Mucosa of rectum (tissue), 2 donors: ENCODE data around the gene CNNM1.

Experiments used
- H3K27ac ChIP-seq, 2 donors: one replicate each; pipeline ENCODE4 v1.7.0; 2013; ENCODE audit warnings: inconsistent platforms in 2 of 2, low read depth in 2 of 2, low read length in 2 of 2
- H3K27me3 ChIP-seq, 2 donors: one replicate each; pipeline ENCODE4 v1.7.0; 2013; ENCODE audit warnings: low read length in 2 of 2; ENCODE audit not compliant: control insufficient read depth in 2 of 2, insufficient read depth in 2 of 2
- H3K36me3 ChIP-seq, 2 donors: one replicate each; pipeline ENCODE4 v1.7.0; 2013; ENCODE audit warnings: low read length in 2 of 2; ENCODE audit not compliant: control insufficient read depth in 2 of 2, insufficient read depth in 2 of 2
- H3K4me1 ChIP-seq, 2 donors: one replicate each; pipeline ENCODE4 v1.7.0; 2013; ENCODE audit warnings: low read length in 2 of 2, mild to moderate bottlenecking in 1 of 2; ENCODE audit not compliant: control insufficient read depth in 2 of 2, insufficient read depth in 2 of 2
- H3K4me3 ChIP-seq, 2 donors: one replicate each; pipeline ENCODE4 v1.7.0; 2013; ENCODE audit warnings: low read length in 2 of 2
- H3K9ac ChIP-seq, 2 donors: one replicate each; pipeline ENCODE4 v1.7.0; 2013; ENCODE audit warnings: low read length in 2 of 2, low read depth in 1 of 2, mild to moderate bottlenecking in 1 of 2
- H3K9me3 ChIP-seq, 2 donors: one replicate each; pipeline ENCODE4 v1.7.0; 2013; ENCODE audit warnings: low read length in 2 of 2; ENCODE audit not compliant: control insufficient read depth in 2 of 2
- donor health status: healthy.
- donor health status: Normal muscosa, but diverticular disease.

Gene CNNM1

DNA sequence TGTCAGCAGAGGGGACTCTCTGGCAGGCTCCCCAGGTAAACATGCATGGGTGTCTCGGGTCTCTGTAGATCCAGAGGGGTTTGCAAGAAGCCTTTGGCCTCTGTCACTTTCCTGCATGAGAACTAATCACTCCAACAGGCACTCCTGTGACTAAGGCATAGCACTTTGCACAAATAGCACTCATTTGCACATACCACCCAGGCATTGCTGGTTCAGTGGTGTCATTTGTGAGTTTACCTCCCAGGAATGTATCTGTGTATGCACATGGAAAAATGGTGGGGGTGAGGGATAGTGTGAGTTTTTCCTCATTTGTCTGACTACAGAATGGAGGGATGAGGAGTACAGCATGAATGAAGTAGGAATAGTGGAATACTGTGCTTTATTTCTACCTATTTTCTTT lies 39.5 kb downstream of the CNNM1 start:
- Histone ChIP-seq H3K27me3 (peaks cover 7 to 17% of the 10 kb centered on the region in 2 donors), H3K9me3 (no peaks in the 10 kb centered on the region), H3K4me3 (no peak overlapping the region), H3K36me3 (no peaks in the 10 kb centered on the region), H3K9ac (no peak overlapping the region), H3K27ac (no peak overlapping the region), H3K4me1 (peaks cover 0 to 3% of the 10 kb centered on the region in 2 donors)

DNA sequence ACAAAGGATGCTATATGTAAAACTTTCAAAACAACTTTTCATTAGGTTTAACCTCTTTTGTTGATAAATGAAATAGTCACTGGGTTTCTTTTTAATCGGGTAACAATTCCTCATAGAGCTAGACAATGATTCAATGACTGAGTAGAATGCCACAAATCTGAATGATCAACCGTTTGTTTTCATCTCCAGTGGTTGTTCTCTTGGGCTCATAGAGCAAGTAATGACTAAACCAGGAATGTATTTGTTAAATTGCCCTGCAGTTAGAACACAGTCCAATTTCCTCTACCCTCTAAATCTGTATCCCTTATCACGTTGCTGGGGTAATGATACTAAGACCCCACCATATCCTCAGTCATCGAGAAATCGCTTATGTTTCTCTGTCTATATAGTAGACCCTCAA lies 40.0 kb downstream of the CNNM1 start:
- no peak overlapping the region for H3K9ac ChIP-seq
- H3K27ac ChIP-seq: no peak overlapping the region
- peaks cover 7 to 17% of the 10 kb centered on the region in 2 donors for H3K27me3 ChIP-seq
- no peaks in the 10 kb centered on the region for H3K9me3 ChIP-seq
- no peak overlapping the region for H3K4me3 ChIP-seq
- peaks cover 0 to 3% of the 10 kb centered on the region in 2 donors for H3K4me1 ChIP-seq
- no peaks in the 10 kb centered on the region for H3K36me3 ChIP-seq

- H3K4me3 ChIP-seq: no peak overlapping the region
- no peaks in the 10 kb centered on the region for H3K9me3 ChIP-seq
- H3K27ac ChIP-seq: no peak overlapping the region
- H3K27me3 ChIP-seq: peaks cover 7 to 17% of the 10 kb centered on the region in 2 donors
- no peak overlapping the region for H3K9ac ChIP-seq
- peaks cover 0 to 3% of the 10 kb centered on the region in 2 donors for H3K4me1 ChIP-seq
- H3K36me3 ChIP-seq: no peaks in the 10 kb centered on the region
Measured at GRCh38 chr10:99369551-99369950, 40.4 kb downstream of the CNNM1 start.

GRCh38 chr10:99370993-99371392 lies 41.8 kb downstream of the CNNM1 start:
- H3K36me3 ChIP-seq: no peaks in the 10 kb centered on the region
- no peak overlapping the region for H3K9ac ChIP-seq
- peaks cover 0 to 3% of the 10 kb centered on the region in 2 donors for H3K4me1 ChIP-seq
- H3K9me3 ChIP-seq: no peaks in the 10 kb centered on the region
- H3K27ac ChIP-seq: no peak overlapping the region
- no peak overlapping the region for H3K4me3 ChIP-seq
- H3K27me3 ChIP-seq: peaks cover 7 to 17% of the 10 kb centered on the region in 2 donors

- H3K27me3 ChIP-seq: peaks cover 7 to 11% of the 10 kb centered on the region in 2 donors
- H3K27ac ChIP-seq: no peak overlapping the region
- no peaks in the 10 kb centered on the region for H3K36me3 ChIP-seq
- H3K9me3 ChIP-seq: no peaks in the 10 kb centered on the region
- H3K9ac ChIP-seq: no peak overlapping the region
- peaks cover 0 to 3% of the 10 kb centered on the region in 2 donors for H3K4me1 ChIP-seq
- no peak overlapping the region for H3K4me3 ChIP-seq
Measured at GRCh38 chr10:99372546-99373271, 43.6 kb downstream of the CNNM1 start.

DNA sequence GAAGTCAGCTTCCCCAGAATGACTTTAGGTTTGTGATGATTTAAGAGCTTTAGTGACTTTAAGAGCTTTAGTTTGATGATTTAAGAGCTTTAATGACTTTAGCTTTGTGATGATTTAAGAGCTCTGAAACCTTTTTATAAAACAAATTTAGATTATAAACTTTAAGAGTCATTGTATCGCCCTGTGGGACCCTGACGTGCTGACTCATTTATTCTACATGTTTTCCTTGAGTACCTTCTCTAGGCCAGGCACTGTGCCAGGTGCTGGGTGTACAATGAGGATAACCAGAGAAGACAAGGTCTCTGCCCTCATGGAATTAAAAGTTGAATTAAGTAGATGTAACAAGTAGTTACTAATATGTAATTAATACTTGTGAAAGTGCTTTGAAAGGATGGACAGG lies 45.4 kb downstream of the CNNM1 start:
- Histone ChIP-seq H3K36me3 (no peaks in the 10 kb centered on the region), H3K27me3 (peaks cover 4 to 11% of the 10 kb centered on the region in 2 donors), H3K4me1 (peaks cover 0 to 3% of the 10 kb centered on the region in 2 donors), H3K9me3 (no peaks in the 10 kb centered on the region), H3K27ac (no peak overlapping the region), H3K9ac (no peak overlapping the region), H3K4me3 (no peak overlapping the region)

GRCh38 chr10:99374972-99375371 lies 45.8 kb downstream of the CNNM1 start:
- Histone ChIP-seq H3K4me3 (no peak overlapping the region), H3K36me3 (no peaks in the 10 kb centered on the region)

GRCh38 chr10:99375426-99375825 lies 46.3 kb downstream of the CNNM1 start:
- peaks cover 1 to 3% of the 10 kb centered on the region in 2 donors for H3K27me3 ChIP-seq
- no peak overlapping the region for H3K4me3 ChIP-seq
- H3K9ac ChIP-seq: no peak overlapping the region
- H3K36me3 ChIP-seq: no peaks in the 10 kb centered on the region
- no peaks in the 10 kb centered on the region for H3K9me3 ChIP-seq
- peaks cover 0 to 3% of the 10 kb centered on the region in 2 donors for H3K4me1 ChIP-seq
- H3K27ac ChIP-seq: no peak overlapping the region

More at GRCh38 chr10:99374972-99375371, 45.8 kb downstream of the CNNM1 start:
- Histone ChIP-seq H3K9ac (no peak overlapping the region), H3K9me3 (no peaks in the 10 kb centered on the region), H3K27me3 (peaks cover 4 to 8% of the 10 kb centered on the region in 2 donors), H3K4me1 (peaks cover 0 to 3% of the 10 kb centered on the region in 2 donors), H3K27ac (no peak overlapping the region)

DNA sequence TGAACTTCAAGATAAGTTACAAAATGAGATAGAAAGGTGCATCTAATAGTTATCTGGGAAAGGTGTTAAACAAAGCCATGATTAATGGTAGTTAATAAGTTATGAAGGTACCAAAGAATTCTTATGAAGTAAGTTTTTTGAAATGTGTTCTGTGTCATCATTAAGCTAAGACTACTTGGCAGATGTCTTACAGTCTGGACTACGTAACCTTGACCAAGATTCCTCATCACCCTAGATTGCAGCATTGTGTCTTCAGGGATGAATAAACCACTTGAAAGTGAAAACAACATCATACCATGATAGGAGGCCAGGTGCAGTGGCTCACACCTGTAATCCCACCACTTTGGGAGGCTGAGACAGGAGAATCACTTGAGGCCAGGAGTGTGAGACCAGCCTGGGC lies 53.0 kb downstream of the CNNM1 start:
- no peaks in the 10 kb centered on the region for H3K27me3 ChIP-seq
- no peaks in the 10 kb centered on the region for H3K36me3 ChIP-seq
- H3K9me3 ChIP-seq: no peaks in the 10 kb centered on the region
- no peaks in the 10 kb centered on the region for H3K4me1 ChIP-seq
- no peak overlapping the region for H3K27ac ChIP-seq
- H3K9ac ChIP-seq: no peak overlapping the region
- no peak overlapping the region for H3K4me3 ChIP-seq

DNA sequence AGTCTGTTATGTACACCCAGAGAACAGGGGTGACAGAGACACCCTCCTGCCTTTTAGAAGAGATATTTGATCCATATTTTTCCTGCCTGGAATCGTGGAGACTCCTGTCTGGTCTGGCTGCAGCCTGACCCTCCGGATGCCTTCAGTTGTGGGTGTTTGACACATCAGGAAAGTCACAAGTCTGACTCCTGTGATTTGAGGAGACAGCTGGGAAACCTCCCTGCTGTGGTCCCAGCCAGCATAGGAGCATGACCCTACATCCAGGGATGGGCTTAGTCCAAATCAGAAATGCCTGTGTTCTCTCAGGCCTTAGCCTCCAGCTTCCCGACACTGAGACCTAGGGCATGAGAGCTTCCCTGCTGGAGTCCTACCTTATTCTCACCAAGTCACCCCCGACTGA lies 57.9 kb downstream of the CNNM1 start:
- no peaks in the 10 kb centered on the region for H3K36me3 ChIP-seq
- no peaks in the 10 kb centered on the region for H3K9me3 ChIP-seq
- H3K27ac ChIP-seq: no peak overlapping the region
- H3K4me3 ChIP-seq: no peak overlapping the region
- no peaks in the 10 kb centered on the region for H3K27me3 ChIP-seq
- H3K9ac ChIP-seq: no peak overlapping the region
- no peaks in the 10 kb centered on the region for H3K4me1 ChIP-seq
